GM21717 (cell line): ENCODE results near the gene FHAD1.

Source experiments
- ATAC-seq: cut with Tn5 transposase; IDR thresholded peaks from one replicate; pipeline ENCODE4 v1.9.1; 2021; ENCODE audit warnings: mild to moderate bottlenecking, moderate library complexity; ENCODE audit not compliant: unreplicated experiment

Gene FHAD1

GRCh38 chr1:15245593-15246360, 1.2 kb upstream of the FHAD1 start:
- no peak for ATAC-seq

- ATAC-seq = no peak
Measured at GRCh38 chr1:15248216-15248615, 1.2 kb downstream of the FHAD1 start.

DNA sequence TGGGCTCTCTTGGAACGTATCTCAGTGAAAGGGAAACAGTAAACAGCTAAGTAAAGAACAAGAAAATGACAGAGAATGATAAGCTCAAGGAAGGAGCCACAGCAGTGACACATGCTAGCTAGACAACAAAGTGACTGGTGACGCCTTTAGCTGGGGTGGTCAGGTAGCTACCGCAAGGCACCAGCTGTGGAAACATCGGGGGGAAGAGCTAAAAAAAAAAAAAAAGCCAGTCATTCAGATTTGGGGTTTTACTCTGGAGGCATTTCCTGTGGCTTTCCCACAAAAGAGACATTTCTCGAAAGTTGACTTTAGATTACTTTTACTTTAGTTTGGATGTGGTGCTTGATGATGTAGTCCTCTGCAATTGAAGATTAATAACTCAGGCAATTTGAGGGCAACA, 2.1 kb downstream of the FHAD1 start:
- ATAC-seq = no peak

GRCh38 chr1:15251857-15252835, 5.1 kb downstream of the FHAD1 start:
- ATAC-seq = no peak

DNA sequence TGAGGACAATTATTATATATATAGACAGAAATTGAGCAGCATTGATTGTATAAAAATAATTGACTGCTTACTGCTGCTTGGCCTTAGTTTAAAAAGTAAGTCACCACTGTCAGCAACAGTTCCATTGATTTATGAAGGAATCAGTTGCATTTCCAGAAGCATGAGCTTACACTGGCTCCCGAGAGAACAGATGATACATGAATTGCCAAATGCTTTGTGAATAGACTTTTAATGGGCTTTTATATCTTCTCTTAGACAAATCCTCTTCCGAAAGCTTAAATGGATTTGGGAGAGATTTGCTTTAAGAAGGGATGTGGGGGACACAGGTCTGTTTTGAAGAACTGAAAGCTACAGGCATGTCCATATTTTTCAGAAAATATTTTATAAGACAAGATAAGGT, 7.5 kb downstream of the FHAD1 start:
- ATAC-seq = no peak

DNA sequence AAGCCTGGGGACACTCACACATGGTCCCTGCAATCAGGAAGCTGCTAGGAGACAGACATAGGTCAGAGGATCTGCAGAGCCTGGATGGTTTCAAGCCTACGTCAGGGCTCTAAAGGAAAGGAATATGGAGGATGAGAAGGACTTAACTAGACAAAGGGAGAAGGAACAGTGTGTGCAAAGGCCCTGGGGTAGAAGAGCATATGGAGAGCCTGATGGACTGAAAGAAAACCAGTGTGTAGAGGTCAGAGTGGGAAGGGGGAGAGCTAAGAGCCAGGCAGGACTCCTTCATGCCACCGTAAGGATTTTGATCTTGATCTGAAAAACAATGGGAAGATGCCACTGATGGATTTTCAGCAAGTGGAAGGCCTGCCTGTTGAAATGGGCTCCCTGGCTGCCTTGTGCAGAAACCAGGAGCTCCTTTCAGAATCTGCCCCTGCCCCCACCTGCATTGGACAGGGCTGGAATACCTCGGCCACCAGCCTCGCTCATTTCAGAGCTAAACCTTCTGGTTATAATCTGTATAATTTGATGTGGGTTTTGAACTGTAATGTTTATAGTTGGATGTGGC, 8.6 kb downstream of the FHAD1 start:
- no peak for ATAC-seq

DNA sequence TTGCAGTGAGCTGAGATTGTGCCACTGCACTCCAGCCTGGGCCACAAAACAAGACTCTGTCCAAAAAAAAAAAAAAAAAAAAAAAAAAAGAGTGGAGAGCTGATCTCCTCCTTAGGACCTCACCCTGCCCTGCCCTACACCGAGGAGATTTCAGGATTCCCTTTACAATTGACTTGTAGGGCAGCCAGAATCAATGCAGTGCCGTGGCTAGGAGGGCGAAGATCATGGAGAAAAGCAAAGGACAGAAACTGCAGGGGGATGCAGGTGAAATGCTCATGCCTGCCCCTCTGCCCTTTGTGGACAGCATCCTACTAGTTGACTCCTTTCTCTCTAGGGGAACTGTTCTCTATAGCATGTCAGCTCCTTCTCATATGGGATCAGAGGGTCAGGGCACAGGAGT, 9.6 kb downstream of the FHAD1 start:
- ATAC-seq = no peak

GRCh38 chr1:15257309-15257708, 10.3 kb downstream of the FHAD1 start:
- no peak for ATAC-seq

- no peak for ATAC-seq
Measured at GRCh38 chr1:15258833-15259621, 12.0 kb downstream of the FHAD1 start.

DNA sequence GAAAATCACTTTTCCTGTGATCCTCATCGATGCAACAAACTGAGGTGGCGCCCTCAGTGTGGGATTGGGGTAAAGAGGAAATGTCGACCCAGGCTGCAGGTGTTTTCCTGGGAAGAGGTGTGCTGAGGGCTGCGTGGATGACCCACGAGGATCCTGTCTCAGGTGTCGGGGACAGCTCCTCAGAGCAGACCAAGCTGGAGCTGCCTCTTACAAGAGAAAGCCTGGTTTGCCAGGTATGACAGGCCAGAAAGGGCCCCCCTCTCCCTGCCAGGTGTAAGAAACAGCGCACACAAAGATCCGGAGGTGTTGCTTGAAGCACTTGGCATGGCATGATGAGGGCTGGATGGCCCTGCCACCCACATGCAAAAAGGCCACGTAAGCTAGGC, 12.6 kb downstream of the FHAD1 start:
- no peak for ATAC-seq

DNA sequence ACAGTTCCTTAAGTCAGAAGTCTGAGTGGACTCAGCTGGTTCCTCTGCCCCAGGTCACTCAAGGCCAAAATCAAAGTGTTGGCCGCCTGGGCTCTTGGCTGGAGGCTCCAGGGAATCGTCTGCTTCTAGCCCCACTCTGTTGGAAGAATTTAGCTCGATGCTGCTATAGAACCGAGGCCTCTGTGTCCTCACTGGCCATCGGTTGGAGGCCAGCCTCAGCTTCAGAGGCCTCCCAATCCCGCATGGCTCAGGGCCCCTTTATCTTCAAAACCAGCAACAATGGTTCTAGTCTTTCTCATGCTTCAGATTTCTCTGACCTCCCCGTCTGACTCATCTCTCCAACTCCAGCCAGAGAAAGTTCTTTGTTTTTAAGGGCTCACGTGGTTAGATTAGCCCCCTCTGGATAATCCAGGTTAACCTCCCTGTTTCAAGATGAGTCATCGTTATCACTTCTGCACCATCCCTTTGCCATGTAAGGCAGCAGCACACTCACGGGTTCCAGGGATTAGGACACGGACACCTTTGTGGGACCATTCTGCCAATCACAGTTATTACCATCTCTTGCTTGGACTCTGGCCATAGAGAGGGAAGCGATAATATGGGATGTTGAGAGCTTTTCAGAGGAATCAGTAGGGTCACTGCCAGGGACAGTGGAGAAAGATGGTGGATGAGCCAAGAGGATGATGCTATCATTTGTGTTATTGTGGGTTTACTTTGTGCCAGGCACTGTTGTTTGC, 13.6 kb downstream of the FHAD1 start:
- no peak for ATAC-seq

DNA sequence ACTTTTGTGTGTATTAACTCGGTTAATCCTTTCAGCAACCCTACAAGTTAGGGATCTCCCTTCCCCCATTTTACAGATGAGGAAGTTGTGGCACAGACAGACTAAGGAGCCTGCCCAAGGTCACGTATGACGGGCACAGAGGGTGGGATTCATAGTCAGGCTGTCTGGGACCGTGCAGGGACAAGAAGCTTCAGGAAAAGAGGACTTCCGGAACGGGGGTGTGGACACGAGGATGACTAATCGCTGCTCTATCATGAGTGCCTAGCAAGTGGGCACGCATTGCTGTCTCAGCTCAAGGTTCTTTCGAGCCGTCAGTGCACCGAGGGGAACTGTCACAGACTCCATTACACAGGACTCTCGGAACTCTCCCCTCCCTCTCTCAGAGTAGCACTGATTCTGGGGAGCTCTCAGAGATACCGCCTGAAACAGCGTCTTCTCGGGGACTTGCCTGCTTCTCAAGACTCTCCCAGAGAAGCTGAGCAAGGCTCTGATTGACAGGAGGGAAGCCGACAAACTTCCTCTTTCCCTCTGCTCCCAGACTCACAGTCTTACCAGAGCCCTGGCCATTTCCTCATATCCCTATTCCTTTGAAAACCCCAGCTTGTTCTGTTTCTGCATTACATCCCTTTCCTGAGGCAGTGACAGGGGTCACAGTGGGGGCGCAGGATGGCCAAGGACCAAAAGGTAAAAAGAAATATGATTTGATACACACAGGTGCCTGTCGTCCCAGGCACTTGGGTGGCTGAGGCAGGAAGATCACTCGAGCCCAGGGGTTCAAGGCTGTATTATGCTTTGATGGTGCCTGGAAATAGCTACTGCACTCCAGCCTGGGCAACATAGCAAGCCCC, 14.4 kb downstream of the FHAD1 start:
- ATAC-seq = no peak

- no peak for ATAC-seq
Measured at GRCh38 chr1:15262003-15262377, 15.0 kb downstream of the FHAD1 start.

GRCh38 chr1:15262706-15263105, 15.7 kb downstream of the FHAD1 start:
- no peak for ATAC-seq

DNA sequence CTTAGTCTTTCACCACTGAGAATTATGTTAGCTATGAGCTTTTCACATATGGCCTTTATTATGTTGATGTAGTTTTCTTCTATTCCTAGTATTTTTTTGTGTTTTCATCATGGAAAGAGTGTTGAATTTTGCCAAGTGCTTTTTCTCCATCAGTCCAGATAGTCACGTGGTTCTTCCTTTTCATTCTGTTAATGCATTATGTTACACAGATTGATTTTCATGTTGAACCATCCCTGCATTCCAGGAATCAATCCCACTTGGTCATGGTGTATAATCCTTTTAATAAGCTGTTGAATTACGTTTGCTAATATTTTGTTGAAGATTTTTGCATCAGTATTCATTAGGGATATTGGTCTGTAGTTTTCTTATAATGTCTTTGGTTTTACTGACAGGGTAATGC, 17.7 kb downstream of the FHAD1 start:
- ATAC-seq = no peak

- no peak for ATAC-seq
Measured at GRCh38 chr1:15271196-15271595, 24.2 kb downstream of the FHAD1 start.

DNA sequence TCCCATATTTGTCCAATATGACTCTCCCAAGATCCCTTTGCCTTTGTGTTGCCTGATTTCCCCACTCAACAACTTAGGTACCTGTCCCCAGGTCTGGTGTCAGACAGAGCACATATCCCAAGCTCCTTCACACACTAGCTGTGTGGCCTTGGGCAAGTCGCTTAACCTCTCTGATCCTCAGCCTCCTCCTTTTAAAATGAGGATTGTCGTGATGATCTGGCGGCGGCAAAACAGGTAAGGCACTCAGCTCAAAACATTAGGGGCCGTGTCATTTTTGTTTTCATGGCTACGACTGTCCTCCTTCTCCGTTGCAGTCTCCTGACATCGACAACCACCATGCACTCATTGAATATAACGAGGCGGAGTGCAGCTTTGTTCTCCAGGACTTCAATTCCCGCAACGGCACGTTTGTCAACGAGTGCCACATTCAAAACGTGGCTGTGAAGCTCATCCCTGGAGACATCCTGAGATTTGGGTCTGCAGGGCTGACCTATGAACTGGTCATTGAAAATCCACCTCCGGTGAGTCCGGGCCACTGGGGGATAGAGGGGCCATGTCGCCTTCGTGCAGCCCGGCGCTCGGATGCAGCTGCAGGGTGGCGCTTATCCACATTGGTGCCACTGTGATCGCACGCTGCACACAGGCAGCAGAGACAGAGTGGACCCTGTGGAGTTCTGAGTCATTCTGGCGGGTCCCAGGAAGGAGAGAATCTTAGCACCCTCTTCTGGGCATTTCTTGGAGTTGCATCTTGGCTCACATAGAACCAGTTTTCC, 25.2 kb downstream of the FHAD1 start:
- ATAC-seq = no peak

DNA sequence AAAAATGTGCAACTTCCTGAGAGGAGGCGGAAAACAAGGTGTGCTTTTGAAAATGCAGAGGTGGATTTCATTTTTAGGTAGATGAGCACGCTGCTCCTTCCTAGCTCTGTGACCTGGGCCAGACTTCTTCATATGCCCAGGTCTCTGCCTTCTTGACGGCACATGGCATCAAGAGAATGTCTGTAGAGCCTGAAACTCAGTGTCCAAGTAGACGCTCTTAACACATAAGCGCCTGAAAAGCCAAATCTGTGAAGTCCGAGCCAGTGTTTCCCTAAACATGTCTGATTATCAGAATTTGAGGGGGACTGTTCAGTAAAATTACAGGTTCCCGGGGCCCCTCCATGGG, 25.7 kb downstream of the FHAD1 start:
- no peak for ATAC-seq

GRCh38 chr1:15273274-15273673, 26.3 kb downstream of the FHAD1 start:
- ATAC-seq = no peak
